T-helper 1 cell (primary cell): Measurements from ENCODE around the gene PPARA.
A peak's percentile ranks its signal among the peaks of the same experiment; 100 is the strongest.

Experiments used
- DNase-seq, 5 donors: peaks; one replicate each; pipeline ENCODE4 v3.0.0-alpha.2; 2012 to 2020

Gene PPARA

GRCh38 chr22:46114518-46115387 is 35.6 kb upstream of the PPARA start:
- DNase-seq, result no peak

DNA sequence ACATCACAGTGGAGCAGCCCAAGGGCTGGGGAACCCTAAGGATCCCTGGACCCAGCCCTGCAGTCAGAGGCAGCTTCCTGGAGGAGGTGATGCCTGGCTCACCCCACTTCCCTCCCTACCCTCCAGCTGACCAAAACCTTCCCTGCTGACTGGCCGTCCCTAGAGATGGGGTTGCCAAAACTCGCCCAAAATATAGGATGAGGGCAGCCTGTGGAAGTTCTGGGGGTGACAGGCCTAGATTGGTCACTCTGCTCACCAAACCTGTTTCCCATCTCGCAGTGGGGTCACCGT is 35.0 kb upstream of the PPARA start:
- DNase-seq, result no peak

- DNase-seq, result no peak
Measured at GRCh38 chr22:46115755-46116490, 34.4 kb upstream of the PPARA start.

- peak; percentile 75 to 85 (median 78) for DNase-seq
Measured at GRCh38 chr22:46116491-46116958, 33.8 kb upstream of the PPARA start.

GRCh38 chr22:46117206-46118199 is 32.8 kb upstream of the PPARA start:
- DNase-seq, result no peak

GRCh38 chr22:46119093-46119728 is 31.1 kb upstream of the PPARA start:
- DNase-seq, result no peak

- no peak for DNase-seq
Measured at GRCh38 chr22:46119729-46120419, 30.5 kb upstream of the PPARA start.

GRCh38 chr22:46120420-46120737 is 29.9 kb upstream of the PPARA start:
- no peak for DNase-seq

GRCh38 chr22:46121079-46121478 is 29.2 kb upstream of the PPARA start:
- no peak for DNase-seq

GRCh38 chr22:46121523-46122287 is 28.6 kb upstream of the PPARA start:
- no peak for DNase-seq

- DNase-seq, result peak; percentile 42 to 65 (median 61)
Measured at GRCh38 chr22:46122511-46122971, 27.8 kb upstream of the PPARA start.

DNA sequence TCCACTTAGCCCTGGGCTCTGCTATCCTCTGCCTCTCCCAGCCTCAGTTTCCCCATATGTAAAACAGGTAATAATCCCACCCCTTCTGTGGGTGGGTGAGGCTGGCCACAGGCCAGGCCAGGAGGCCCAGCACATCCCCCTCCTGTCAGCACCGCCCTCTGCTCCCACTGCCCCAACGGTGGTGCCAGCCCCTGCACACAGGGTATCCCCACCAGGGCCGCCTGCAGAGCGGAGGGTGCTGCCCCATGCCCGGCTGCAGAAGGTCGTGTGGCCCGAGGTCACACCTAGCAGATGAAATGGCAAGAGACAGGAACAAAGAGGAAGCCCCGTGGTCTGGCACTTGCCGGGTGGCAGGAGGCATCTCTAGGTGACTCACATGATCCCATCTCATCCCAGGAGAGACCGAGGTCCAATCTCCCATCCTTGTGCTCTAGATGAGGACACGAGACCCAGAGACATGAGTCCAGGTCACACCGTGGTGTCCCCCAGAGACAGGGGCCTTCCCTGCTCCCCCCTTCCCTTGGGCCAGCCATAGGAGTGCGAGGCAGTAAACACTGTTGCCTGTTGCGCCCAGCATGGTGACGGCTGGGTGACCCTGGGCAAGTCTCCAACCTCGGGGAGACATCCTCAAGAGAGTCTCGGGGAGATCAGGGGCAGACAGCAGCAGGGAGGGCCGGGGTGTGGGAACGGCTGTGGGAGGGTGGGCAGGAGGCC is 27.2 kb upstream of the PPARA start:
- no peak for DNase-seq

DNA sequence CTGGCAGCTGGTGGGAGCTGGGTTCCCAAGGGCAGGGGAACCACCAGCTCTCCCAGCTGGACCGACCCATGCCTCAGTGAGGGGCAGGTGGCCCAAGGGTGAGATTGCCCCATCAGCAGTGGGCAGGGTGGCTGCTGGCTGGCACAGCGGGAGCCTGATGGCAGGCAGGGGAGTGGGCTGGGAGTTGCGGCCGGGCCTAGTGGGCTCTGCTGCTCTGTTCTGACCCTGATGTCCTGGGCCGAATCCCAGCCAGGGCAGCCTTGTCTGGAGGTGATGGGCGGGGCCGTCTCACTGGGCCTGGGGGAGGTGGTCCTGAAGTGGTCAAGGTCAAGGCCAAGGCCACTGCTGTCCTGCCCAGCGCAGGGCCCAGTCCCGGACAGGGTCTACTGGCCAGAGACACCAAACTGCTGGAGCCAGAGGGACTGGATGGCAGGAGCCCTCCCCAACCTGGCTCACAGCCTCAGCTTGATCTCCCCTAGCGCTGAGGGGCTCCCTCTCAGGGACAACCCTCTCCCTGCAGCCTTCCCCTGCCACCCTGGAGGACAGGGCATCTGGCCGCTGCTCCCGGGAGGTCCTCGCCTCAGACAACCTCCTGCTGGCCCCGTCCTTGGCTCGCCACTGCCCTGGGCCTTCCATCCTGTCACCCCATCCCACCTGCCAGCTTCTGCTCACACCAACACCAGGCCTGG is 26.5 kb upstream of the PPARA start:
- no peak for DNase-seq

DNA sequence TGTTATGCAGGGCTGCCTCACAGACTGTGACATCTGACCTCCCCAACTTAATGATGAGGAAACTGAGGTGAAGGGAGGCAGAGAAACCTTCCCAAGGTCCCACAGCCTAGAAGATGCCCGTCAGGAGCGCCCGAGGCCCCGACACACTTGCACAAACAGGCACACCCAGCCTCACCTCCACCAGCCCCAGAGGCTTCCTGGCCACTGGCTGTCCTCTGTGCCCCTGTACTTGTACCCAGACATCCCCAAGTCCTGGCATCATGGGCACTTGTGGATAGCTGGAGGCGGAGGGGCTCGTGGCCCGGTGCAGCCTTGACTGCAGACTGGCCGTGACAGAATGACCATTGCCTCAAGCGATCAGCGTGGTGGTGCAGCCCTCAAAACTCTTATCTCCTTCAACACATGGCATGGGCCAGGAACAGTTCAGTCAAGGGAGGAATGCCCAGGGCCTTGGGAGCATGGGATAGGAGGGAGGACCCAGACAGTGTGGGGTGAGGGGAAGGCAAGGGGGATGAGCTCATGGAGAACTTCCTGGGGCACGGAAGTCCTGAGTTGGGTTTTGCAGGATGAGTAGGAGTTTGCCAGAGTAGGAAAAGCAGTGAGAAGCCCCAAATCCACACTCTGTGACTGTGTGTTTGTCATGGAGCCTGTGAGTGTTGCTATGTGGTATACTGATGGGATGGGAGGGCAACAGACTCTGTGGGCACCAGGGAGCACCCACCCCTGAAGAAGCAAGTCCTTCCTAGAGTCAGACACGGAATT is 25.8 kb upstream of the PPARA start:
- no peak for DNase-seq

DNA sequence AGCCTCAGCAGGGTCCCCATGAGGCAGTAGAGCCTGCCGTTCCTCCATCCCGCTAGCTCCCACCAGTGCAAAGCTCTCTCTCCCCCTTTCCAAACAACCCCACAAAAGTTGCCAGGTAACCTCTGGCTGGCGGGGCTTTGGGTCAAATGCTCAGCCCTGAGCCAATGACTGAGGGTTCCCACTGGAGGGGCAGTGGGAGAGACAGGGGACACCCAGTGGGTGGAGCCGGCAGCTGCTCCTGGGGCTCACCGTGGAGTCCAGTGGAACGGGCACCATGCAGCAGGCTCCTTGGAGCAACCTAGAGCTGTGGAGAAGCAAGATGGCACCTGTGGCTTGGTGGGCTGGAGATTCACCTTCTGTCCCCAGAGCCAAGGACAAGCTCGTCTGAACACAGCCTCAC is 25.0 kb upstream of the PPARA start:
- DNase-seq, result no peak

GRCh38 chr22:46125816-46126765 is 24.2 kb upstream of the PPARA start:
- no peak for DNase-seq

DNA sequence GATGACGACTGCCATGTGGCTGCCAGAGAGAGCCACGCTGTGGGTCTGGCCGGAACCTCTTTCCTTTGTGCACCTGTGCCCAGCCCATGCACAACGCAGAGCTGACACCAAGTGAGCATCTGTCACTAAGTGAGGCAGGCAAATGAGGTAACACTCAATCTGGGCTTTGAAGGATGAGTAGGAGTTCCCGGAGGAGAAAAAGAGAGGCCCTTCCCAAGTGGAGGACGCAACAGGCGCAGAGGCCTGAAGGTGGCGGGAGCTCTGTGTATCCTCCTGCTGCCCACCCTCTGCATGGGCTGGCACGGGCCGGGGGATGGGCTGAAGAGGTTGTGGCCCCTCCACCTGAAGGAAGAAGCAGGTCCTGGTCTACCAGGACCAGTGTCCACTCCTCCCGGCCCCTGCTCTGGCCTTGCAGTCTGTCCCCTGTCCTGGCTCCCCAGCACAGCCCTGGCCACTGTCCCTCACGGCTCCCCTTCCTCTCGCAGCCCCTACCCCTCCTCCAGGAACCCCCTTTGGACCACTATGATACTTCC is 23.4 kb upstream of the PPARA start:
- no peak for DNase-seq
